Stimulated activated CD4-positive, alpha-beta T cell treated with anti-CD3 and anti-CD28 coated beads, Interleukin-1b, Interleukin-23, amount 100 ng/mL, for 48 hours (primary cell): ENCODE data around the gene GARRE1.
"Not testable (repeated sequence)": the region's sequence is repeated elsewhere in the genome, so short reads cannot be mapped to it uniquely, and the experiment has no call there.

Experiments
- DNase-seq: peaks from one replicate; pipeline ENCODE4 v3.0.0-alpha.2; 2020

GARRE1 gene

GRCh38 chr19:34231439-34231838 is 22.9 kb upstream of the GARRE1 start:
- DNase-seq: no peak

GRCh38 chr19:34232566-34233481 is 21.5 kb upstream of the GARRE1 start:
- DNase-seq: peak; percentile 31

DNA sequence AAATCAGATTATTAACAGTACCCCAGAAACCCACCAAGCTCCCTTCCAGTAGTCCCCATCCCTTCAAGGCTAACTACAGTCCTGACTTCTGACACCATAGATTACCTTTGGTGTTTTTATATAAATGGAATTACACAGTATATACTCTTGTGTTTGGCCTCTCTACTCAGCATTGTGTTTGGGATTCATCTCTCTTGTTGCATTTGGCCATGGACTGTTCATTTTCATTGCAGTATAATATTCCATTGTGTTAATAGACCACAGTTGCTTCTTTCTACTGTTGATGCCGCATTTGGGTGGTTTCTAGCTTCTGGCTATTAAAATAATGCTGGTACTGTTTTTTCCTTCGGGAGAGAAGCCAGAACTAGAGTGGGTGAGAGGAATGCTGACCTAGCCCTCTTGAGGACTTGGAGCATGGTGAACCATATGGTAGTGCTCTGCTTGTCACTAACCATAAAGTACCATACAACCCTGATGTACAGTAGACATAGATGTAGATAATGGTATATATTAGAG is 18.9 kb upstream of the GARRE1 start:
- DNase-seq: no peak

- DNase-seq: no peak
Measured at GRCh38 chr19:34236035-34236987, 18.0 kb upstream of the GARRE1 start.

DNA sequence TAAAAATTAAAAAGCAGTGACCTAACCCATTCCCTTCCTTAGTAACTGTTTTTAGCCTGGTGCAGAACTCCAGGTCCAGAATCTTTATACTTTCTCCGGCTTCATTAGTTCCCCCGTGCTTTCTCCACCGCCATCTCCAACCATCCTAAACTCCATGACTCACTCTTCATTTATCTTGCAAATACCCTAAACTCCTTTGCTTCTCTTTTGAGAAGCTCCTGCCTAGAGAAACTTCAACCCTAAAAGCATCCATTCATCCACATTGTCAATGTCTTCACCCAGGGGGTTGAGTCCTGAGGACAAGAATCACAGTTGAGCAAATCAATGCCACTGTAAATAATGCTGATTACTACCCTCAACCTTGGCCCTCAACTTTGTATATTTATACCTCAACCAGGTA is 17.1 kb upstream of the GARRE1 start:
- DNase-seq: no peak

DNA sequence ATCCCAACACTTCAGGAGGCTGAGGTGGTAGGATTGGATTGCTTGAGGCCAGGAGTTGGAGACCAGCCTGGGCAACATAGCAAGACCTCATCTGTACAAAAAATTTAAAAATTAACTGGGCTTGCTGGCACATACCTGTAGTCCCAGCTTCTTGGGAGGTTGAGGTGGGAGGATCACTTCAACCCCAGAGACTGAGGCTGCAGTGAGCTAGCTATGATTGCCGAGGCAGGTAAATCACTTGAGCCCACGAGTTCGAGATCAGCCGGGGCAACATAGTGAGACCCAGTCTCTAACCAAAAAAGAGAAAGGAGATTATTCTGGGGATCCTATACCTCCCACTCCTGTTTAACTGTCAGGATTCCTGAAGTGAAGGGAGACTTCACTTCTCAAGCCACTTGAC is 16.4 kb upstream of the GARRE1 start:
- DNase-seq: no peak

GRCh38 chr19:34241513-34242337 is 12.6 kb upstream of the GARRE1 start:
- peak; percentile 37 for DNase-seq

DNA sequence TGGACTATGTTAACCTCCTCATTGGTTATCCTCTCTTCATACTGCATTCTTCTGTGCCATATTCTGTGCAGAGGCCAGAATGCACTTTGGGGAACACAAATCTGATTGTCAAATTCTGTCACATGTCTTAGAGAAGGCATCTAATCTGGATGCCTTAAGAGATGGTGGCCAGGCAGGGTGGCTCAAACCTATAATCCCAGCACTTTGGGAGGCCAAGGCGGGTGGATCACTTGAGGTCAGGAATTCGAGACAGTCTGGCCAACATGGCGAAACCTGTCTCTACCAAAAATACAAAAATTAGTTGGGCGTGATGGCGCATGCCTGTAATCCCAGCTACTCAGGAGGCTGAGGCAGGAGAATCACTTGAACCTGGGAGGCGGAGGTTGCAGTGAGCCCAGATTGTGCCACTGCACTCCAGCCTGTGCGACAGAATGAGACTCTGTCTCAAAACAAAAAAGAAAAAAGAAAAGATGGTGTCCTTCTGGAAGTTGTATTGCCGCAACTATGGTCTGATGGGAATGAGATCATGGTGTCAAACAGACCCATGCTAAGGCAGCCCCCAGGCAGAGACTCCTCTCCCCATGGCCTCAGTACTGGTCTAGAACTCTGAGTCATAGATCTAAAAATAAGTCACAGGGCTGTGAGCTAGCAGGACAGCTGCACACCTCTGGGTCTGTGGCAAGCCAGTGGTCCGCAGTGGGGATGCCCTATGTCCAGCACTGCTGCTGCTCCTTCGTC is 11.0 kb upstream of the GARRE1 start:
- DNase-seq: not testable (repeated sequence)

DNA sequence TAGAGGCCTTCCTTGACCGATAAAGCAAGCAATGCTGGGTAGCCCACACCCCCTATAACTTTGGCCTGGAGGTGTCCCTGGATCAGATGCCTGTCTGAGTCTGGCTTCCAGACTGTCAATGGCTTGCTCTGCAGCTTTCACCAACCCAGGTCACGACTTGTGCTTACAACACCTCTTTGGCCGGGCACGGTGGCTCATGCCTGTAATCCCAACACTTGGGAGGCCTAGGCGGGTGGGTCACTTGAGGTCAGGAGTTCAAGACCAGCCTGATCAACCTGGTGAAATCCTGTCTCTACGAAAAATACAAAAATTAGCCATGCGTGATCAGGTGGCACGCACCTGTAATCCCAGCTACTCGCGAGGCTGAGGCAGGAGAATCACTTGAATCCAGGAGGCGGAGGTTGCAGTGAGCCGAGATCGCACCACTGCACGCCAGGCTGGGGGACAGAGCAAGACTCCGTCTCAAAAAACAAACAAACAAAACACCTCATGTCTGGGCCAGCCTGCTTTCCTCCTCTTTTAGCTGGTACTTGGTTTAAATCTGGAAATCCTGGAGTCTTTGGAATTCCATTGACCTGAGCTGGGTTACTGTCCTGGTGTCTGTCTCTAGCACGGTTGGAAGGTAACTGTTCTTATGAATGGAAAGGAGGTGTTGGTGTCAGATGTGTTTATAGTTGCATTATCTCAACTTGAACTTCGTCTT is 10.3 kb upstream of the GARRE1 start:
- DNase-seq: no peak

DNA sequence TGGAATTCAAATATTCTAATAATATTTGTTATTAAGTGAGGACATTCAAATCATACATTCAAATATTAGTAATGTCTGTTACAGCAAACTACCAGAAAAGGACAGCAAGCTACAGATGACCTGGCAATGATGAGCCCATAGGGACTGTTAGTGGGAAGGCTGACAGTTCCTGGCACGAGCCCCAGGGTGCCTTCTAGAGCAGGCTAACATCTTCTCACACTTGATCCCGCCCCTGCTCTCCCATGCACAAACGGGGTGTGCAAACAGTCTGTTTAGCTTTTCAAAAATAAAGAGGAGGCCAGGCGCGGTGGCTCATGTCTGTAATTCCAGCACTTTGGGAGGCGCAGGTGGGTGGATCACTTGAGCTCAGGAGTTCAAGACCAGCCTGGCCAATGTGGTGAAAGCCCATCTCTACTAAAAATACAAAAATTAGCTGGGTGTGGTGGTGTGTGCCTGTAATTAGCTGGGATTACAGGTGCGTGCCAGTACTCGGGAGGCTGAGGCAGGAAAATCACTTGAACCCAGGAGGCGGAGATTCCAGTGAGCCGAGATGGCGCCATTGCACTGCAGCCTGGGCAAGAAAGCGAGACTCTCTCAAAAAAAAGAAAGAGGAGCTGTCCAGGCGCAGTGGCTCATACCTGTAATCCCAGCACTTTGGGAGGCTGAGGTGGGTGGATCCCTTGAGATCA is 9.6 kb upstream of the GARRE1 start:
- no peak for DNase-seq

DNA sequence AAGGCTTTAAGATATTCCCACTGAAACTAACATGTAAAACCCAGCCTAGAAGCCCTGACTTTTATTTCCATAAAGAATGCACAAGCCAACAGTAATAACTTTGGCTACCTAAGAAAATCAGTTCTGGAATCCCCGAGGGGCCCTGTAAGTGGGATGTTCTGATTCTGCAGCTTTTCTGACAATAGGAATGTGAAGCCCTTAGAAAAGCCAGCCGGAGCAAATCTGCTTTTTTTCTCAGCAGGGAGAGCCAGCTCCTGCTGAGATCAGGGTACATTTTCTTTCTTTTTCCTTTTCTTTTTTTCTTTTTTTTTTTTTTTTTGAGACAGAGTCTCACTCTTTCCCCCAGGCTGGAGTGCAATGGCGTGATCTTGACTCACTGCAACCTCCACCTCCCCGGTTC is 8.0 kb upstream of the GARRE1 start:
- no peak for DNase-seq

DNA sequence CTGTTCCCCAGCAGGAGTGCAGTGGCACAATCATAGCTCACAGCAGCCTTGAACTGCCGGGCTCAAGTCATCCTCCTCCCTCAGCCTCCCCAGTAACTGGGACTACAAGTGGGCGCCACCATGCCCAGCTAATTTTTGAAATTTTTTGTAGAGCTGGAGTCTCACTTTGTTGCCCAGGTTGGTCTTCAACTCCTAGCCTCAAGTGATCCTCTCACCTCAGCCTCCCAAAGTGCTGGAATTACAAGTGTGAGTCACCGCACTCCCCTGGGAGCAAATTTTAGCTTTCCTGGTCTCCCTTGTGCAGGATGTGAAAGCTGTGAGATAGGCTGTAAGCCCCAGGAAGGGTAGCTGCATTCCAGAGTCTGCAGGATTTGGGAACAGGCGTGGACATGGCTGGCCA is 5.4 kb upstream of the GARRE1 start:
- DNase-seq: no peak

- not testable (repeated sequence) for DNase-seq
Measured at GRCh38 chr19:34253167-34253566, 1.2 kb upstream of the GARRE1 start.

- not testable (repeated sequence) for DNase-seq
Measured at GRCh38 chr19:34253681-34254045, 691 bp upstream of the GARRE1 start.

DNA sequence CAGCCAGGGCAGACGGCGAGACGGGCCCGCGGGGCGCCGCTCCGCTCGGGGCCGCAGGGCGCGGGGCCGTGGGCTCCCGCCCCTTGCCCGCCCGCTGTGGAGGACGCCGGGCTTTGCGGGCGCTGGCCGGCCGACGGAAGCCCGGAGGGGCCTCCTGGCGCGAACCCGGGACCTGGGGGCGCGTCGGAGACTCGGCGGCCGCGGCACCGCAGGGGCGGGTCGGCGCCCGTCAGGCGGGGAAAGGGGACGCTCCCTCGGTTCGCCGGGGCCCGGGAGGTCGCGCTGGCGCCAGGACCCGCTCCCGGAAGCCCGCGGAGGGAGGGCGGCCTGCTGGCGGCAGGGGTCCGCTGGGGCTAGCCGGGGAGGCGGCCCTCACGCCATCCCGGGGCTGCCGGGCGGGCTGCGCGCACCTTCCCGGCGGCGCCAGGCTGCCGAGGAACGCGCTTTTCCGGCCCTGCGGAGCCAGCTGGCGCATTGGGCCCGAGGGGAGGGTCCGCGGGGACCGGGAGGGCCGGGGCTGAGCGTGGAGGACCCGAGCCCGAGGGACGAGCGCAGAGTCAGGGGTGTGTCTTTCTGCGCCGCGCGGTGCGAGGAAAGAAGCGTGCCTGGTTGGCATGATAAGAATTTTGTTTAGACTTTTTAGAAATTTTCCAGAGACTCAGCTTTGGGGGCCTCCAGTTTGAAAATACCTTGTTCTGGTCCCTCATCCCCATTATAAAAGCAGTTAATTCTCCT is 511 bp downstream of the GARRE1 start:
- DNase-seq: peak; percentile 21

GRCh38 chr19:34255546-34255945 is 1.2 kb downstream of the GARRE1 start:
- DNase-seq: no peak

DNA sequence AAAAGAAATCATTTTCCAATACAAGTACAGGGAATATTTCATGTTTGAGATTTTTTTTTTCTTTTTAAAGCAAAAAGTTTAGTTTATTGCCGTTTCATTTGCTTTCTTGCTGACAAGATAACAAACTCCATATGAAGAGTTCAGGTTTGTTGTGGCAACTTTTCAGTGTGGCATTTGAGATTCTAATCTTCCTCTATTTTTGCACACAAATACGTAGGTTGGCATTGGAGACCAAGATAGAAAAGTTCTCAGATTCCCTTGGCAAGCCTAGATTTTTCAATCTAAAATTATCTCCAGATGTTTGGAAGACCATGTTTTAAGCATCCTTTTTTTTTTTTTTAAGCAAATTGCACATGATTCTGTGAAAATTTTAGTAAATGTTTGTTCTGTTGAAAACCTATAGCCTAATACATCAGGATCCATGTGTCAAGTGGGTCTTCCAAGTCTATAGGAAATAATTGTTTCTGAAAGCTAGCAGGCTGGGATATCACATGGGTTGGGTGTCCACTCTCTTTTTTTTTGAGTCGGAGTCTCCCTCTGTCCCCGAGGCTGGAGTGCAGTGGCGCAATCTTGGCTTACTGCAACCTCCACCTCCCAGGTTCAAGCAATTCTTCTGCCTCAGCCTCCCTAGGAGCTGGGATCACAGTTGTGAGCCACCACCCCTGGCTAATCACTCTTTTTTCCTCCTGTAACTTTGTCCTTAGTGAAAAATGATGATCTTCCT is 2.6 kb downstream of the GARRE1 start:
- no peak for DNase-seq

DNA sequence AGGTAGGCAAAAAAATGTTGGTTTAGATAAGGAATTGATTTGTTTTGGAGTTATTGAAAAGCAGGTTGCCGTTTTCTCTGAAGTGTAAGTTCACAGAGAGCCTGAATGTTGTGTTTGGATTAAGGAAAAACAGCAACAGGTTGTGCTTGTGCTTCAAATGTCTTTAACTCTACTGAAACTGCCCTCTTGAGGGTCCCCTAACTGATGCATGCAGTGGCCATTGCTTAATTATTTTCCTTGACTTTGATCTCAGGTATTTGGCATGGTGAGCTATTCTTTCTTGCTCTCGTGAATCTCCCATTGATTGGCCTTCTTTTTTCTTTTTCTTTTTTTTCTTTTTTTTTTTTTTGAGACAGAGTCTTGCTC is 3.2 kb downstream of the GARRE1 start:
- no peak for DNase-seq
